Mesodermal cell (in vitro differentiated cells): ENCODE data around the gene NUTM1.
"Not testable (repeated sequence)": the region's sequence is repeated elsewhere in the genome, so short reads cannot be mapped to it uniquely, and the experiment has no call there.

Experiments
- H3K27ac ChIP-seq: 2 replicates; pipeline ENCODE4 v1.7.0; 2013; ENCODE audit warnings: mild to moderate bottlenecking, low read depth, low read length, moderate library complexity; ENCODE audit not compliant: severe bottlenecking
- H3K36me3 ChIP-seq: 2 replicates; pipeline ENCODE4 v1.7.1; 2013; ENCODE audit warnings: mild to moderate bottlenecking, low read length, moderate library complexity; ENCODE audit not compliant: control insufficient read depth, insufficient read depth
- H3K4me1 ChIP-seq: one replicate; pipeline ENCODE4 v1.7.1; 2013; ENCODE audit warnings: mild to moderate bottlenecking, low read length; ENCODE audit not compliant: insufficient read depth, control insufficient read depth, poor library complexity, severe bottlenecking
- H3K4me3 ChIP-seq: 2 replicates; pipeline ENCODE4 v1.7.0; 2013; ENCODE audit warnings: low read length, control low read depth, mild to moderate bottlenecking; ENCODE audit not compliant: insufficient read depth, poor library complexity, severe bottlenecking; ENCODE audit errors: extremely low read depth
- H3K9me3 ChIP-seq: 2 replicates; pipeline ENCODE4 v1.7.1; 2013; ENCODE audit warnings: mild to moderate bottlenecking, low read length, moderate library complexity; ENCODE audit not compliant: control insufficient read depth
- WGBS, 2 experiments: methylation state at CpG; one replicate each; pipeline ENCODE4 v1.1.5; 2013; ENCODE audit warnings: missing lambda C conversion rate in 2 of 2; ENCODE audit not compliant: insufficient coverage in 2 of 2; 5-methylcytosine and 5-hydroxymethylcytosine counted together

The NUTM1 gene

GRCh38 chr15:34366271-34367065 is 23.4 kb downstream of the NUTM1 start:
- H3K4me3 ChIP-seq, result peak overlapping the region; percentile 81
- WGBS, 2 experiments, result 0% methylated on average over 16 to 23 of the region's 37 CpGs
- peak overlapping the region; percentile 69 for H3K27ac ChIP-seq
- peaks cover 4% of the 10 kb centered on the region for H3K4me1 ChIP-seq
- no peaks in the 10 kb centered on the region for H3K9me3 ChIP-seq
- H3K36me3 ChIP-seq, result peaks cover 30% of the 10 kb centered on the region

DNA sequence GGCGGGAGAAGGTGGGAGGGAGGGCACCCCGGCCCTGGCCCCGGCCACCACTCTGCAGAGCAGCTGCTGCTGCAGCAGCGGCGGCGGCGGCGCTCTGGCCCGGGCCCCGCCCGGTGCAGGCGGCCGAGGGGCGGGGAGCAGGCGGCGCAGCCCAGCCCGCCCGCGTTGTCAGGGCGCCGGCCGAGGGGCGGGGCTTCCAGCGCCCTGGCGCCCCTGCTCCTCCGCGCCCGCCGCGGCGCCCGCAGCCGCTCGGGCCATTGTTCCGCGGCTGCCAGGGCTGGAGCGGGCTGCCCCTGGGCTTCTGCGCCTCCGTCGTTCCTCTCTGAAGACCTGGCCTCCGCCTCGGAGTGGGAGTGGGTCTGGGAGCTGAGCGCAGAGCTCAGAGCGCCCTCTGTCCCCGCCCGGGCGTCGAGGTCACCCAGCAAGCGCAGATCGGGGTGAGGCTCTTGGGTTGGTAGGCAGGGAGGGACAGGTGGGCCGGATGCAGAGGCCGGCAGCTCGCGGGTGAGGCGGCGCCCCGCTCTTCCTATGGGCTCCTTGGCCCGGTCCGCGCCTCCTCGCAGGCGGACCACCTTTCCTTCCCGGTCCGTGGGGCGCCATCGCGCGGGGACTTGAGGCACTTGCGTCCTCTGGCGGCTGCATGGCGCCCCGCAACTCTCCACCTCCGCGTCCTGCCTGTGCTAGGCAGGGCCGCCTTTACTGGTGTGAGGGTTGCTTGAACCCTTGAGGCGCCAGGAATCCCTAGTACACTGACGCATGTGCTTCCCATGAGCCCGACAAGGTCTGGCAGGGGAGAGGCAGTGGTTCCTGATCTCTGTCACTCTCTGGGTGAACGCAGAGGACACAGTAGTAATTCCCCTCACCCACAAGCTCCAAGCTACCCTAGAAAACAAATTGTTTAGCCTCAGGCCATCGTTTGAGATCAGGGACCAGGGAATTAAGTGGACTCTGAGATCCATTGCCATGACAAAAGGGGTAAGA is 24.3 kb downstream of the NUTM1 start, which contains the start of gene LPCAT4:
Gene LPCAT4, minus strand, starts transcription at position 96 of the 981 bp plus-strand sequence. CDS start 96 bp downstream, outside the sequence.
- H3K4me3 ChIP-seq, result peak within 1 kb of the TSS; percentile 81
- 0 to 1% methylated on average over 43 to 64 of the region's 80 CpGs for WGBS, 2 experiments
- no peaks in the 10 kb centered on the region for H3K9me3 ChIP-seq
- peak within 1 kb of the TSS; percentile 93 for H3K27ac ChIP-seq
- H3K36me3 ChIP-seq, result peaks cover 22% of the 10 kb centered on the region
- H3K4me1 ChIP-seq, result peaks cover 4% of the 10 kb centered on the region

- H3K4me3 ChIP-seq, result no peak overlapping the region
- 56 to 100% methylated on average over 1 of the region's 2 CpGs for WGBS, 2 experiments
- H3K4me1 ChIP-seq, result peaks cover 2% of the 10 kb centered on the region
- H3K36me3 ChIP-seq, result no peaks in the 10 kb centered on the region
- no peaks in the 10 kb centered on the region for H3K9me3 ChIP-seq
- H3K27ac ChIP-seq, result no peak overlapping the region
Measured at GRCh38 chr15:34370129-34370528, 27.0 kb downstream of the NUTM1 start.

- no peaks in the 10 kb centered on the region for H3K4me1 ChIP-seq
- H3K9me3 ChIP-seq, result no peaks in the 10 kb centered on the region
- H3K4me3 ChIP-seq, result no peak overlapping the region
- H3K36me3 ChIP-seq, result no peaks in the 10 kb centered on the region
- 0 to 45% methylated on average over 1 to 2 of the region's 2 CpGs for WGBS, 2 experiments
- no peak overlapping the region for H3K27ac ChIP-seq
Measured at GRCh38 chr15:34370643-34371042, 27.5 kb downstream of the NUTM1 start.

DNA sequence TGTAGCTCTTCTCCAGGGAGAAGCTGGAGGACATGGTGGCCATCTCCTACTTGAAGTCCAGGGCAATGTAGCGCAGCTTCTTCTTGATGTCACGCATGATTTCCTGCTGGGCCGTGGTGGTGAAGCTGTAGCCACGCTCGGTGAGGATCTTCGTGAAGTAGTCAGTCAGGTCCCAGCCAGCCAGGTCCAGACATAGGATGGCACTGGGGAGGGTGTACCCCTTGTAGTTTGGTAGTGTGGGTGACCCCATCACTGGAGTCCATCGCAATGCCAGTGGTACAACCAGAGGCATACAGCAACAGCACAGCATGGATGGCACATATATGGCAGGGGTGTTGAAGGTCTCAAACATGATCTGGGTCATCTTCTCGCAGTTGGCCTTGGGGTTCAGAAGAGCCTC is 30.8 kb downstream of the NUTM1 start:
- Histone ChIP-seq H3K36me3 (no peaks in the 10 kb centered on the region), H3K4me3 (no peak overlapping the region), H3K4me1 (no peaks in the 10 kb centered on the region), H3K9me3 (no peaks in the 10 kb centered on the region), H3K27ac (no peak overlapping the region)
- 88 to 97% methylated on average over 8 of the region's 8 CpGs for WGBS, 2 experiments

DNA sequence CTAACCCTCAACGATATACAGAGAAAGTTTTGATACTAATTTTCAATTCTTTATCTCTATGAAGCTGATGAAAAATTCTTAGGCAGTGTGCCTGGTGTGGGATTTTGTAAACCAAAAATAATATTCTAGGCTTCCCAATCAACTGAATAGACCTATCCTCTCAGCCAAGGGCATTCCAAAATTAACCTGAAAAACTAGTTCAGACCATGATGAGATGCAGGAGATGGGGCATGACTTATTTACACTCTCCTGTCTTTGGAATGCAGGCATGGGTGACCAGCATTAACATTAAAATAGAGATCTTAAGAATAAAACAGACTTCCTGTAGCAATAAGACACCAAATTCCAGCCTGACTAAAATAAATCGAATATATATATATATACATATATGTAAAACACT is 31.7 kb downstream of the NUTM1 start:
- H3K9me3 ChIP-seq, result no peaks in the 10 kb centered on the region
- H3K36me3 ChIP-seq, result no peaks in the 10 kb centered on the region
- no peak overlapping the region for H3K27ac ChIP-seq
- H3K4me1 ChIP-seq, result no peaks in the 10 kb centered on the region
- WGBS, 2 experiments, result no CpG with 5 or more reads among the region's 2 CpGs
- H3K4me3 ChIP-seq, result no peak overlapping the region

DNA sequence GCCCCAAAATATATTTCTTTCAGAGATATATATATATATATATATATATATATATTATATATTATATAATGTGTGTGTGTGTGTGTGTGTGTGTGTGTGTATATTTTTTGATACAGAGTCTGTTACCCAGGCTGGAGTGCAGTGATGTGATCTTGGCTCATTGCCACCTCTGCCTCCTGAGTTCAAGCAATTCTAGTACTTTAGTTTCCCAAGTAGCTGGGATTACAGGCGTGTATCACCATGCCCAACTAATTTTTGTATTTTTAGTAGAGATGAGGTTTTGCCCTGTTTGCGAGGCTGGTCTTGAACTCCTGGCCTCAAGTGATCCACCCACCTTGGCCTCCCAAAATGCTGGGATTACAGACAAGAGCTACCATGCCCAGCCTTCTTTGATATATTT is 32.4 kb downstream of the NUTM1 start:
- H3K27ac ChIP-seq, H3K4me1 ChIP-seq, H3K36me3 ChIP-seq, H3K9me3 ChIP-seq, H3K4me3 ChIP-seq: not testable (repeated sequence)
- WGBS, 2 experiments, result 100% methylated on average over 1 of the region's 2 CpGs; no CpG with 5 or more reads in 1 of the 2 experiments

GRCh38 chr15:34376856-34377255 is 33.7 kb downstream of the NUTM1 start:
- no peaks in the 10 kb centered on the region for H3K4me1 ChIP-seq
- no peak overlapping the region for H3K4me3 ChIP-seq
- no peaks in the 10 kb centered on the region for H3K36me3 ChIP-seq
- no peaks in the 10 kb centered on the region for H3K9me3 ChIP-seq
- 100% methylated on average over 1 to 2 of the region's 2 CpGs for WGBS, 2 experiments
- no peak overlapping the region for H3K27ac ChIP-seq

GRCh38 chr15:34380491-34380890 is 37.4 kb downstream of the NUTM1 start:
- WGBS, 2 experiments, result 90% methylated on average over 2 to 3 of the region's 4 CpGs
- H3K27ac ChIP-seq, H3K4me3 ChIP-seq, H3K9me3 ChIP-seq, H3K36me3 ChIP-seq, H3K4me1 ChIP-seq: not testable (repeated sequence)

DNA sequence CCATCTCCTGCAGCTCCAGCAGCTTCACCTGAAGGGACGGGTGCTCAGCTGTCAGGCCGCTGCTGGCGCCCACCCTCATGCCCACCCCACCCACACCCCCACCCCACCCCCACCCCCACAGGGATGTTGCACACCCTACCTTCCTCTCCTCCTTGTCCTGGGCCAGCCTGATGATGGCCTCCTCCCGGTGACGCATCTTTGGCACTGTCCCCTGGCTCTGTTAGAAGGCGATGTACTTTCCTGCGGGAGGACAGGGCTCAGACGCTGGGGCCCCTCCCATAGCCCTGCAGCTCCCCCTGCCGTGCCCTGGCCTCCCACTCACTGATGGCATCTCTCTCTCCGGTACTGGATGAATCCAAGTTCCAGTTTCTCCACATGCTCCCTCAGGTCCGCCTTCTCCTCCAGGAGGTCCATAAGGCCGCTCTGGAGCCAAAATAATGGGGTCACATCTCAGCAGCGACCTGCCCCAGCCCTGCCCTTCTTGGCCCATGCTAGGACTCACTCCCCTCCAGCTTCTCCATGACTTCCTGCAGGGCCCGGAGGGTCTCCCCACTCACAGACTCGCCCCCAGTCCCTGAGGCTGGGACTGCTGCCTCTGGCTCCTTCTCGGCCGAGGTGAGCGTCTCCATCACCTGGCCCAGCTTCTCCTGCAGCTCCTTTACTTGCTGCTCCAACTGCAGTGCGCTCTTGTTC is 38.9 kb downstream of the NUTM1 start:
- H3K9me3 ChIP-seq, H3K27ac ChIP-seq, H3K4me3 ChIP-seq, H3K36me3 ChIP-seq, H3K4me1 ChIP-seq: not testable (repeated sequence)
- no CpG with 5 or more reads among the region's 19 CpGs for WGBS, 2 experiments
